ENCODE measurements around the gene SYT8. TPM values are rescaled to one million over a fixed set of nuclear protein-coding genes. Genes with fewer than 3 reads are reported as not detected.

SYT8 gene, protein sequence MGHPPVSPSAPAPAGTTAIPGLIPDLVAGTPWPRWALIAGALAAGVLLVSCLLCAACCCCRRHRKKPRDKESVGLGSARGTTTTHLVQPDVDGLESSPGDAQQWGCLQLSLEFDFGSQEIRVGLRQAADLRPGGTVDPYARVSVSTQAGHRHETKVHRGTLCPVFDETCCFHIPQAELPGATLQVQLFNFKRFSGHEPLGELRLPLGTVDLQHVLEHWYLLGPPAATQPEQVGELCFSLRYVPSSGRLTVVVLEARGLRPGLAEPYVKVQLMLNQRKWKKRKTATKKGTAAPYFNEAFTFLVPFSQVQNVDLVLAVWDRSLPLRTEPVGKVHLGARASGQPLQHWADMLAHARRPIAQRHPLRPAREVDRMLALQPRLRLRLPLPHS
- not detected in 2 replicates for polyA plus RNA-seq (2012; rRNA removed)
- polyA plus RNA-seq (2012; cell fraction: cytosol; rRNA removed): not detected in 2 replicates
- 0.13 and 0.15 TPM in 2 replicates for polyA plus RNA-seq (2012; cell fraction: nucleus; rRNA removed)

DNA sequence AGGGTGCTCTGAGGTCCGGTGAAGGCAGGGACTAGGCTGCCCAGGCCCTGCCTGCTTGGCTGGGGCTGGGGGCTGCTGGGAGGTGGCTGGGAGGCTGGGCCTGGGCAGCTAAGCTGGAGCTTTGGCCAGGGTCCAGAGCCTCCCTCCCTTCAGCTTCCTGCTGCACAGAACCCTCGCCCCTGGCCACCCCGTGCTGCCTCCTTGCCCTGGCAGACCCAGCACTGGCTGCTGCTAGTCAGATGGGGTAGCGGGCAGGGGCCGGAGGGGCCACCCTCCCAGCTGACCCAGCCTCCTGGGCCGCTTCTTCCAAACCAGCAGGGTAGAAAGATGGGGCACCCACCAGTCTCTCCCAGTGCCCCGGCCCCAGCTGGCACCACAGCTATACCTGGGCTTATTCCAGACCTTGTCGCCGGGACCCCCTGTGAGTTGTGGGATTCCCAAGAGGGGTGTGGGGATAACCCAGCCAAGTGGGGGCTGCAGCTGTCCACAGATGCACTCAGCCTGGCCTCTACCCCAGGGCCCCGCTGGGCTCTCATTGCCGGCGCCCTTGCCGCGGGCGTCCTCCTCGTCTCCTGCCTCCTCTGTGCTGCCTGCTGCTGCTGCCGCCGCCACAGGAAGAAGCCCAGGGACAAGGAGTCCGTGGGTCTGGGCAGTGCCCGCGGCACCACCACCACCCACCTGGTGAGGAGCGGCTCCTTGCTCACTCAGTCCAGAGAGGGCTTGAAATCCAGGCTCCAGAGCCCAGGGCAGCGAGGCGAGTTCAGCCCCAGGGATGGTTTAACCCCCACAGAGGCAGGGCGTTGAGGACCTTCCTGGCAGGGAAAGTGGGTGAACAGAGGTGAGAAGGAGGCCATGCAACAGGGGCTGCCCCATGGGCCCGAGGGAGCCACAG lies at the start of gene SYT8:
Gene SYT8, plus strand, starts transcription at position 212 of the 892 bp plus-strand sequence. Its CDS starts 116 bp downstream, at position 328.
- H3K36me3 ChIP-seq (replicated peaks in 1 of 2; ENCODE audit: control insufficient read depth in 1 of 2, insufficient read depth in 2 of 2, low read length in 1 of 2): no peaks in the 10 kb centered on the region
- no peaks in the 10 kb centered on the region for H4K20me1 ChIP-seq (ENCODE audit: insufficient read depth)
- H3K9me2 ChIP-seq: no peaks in the 10 kb centered on the region
- no peak within 1 kb of the TSS for H3K9ac ChIP-seq
- H3K27ac ChIP-seq (ENCODE audit: low read depth in 2 of 2, low read length in 1 of 2): peak within 1 kb of the TSS in 1 of 2 experiments; percentile 44; a peak in 1 of 4 replicates
- no peak within 1 kb of the TSS for H3K4me2 ChIP-seq
- no peaks in the 10 kb centered on the region for H3K27me3 ChIP-seq (ENCODE audit: insufficient read depth)
- WGBS (ENCODE audit: low lambda C conversion rate): 84% methylated on average over 9 of the region's 26 CpGs
- H3K4me1 ChIP-seq (ENCODE audit: control insufficient read depth in 1 of 2, insufficient read depth in 2 of 2, low read depth in 1 of 2, low read length in 1 of 2): peaks cover 0 to 56% of the 10 kb centered on the region in 2 experiments; a peak in 1 of 4 replicates
- no peaks in the 10 kb centered on the region for H3F3A ChIP-seq (replicated peaks; ENCODE audit: insufficient read depth)
- no peak within 1 kb of the TSS for H3K4me3 ChIP-seq (ENCODE audit: low read depth in 2 of 2, low read length in 1 of 2)
- peak; percentile 72 for DNase-seq
- no peak for TF ChIP-seq TCF12 (IDR thresholded peaks at IDR 0.05)
- TF ChIP-seq EP300 (IDR thresholded peaks at IDR 0.05; ENCODE audit: borderline replicate concordance in 1 of 2, low read depth in 1 of 2, low read length in 1 of 2): no peak
- TF ChIP-seq ELF1 (IDR thresholded peaks at IDR 0.05): no peak
- no peak for TF ChIP-seq MAX (IDR thresholded peaks at IDR 0.05; ENCODE audit: low read depth)
- ChIA-PET POLR2A (interaction anchor here (0.6 to 1.7 kb wide), 4 partner anchors 13 to 141 kb away, joined by 3 to 8 read pairs (median 4); no protein-coding TSS in a partner anchor), CTCF (interaction anchor here (0.7 to 20.8 kb wide), 22 partner anchors 11 to 315 kb away, joined by 3 to 585 read pairs (median 10); partner anchors contain the start of genes IGF2 and KRTAP5-6)
- H2AFZ ChIP-seq (ENCODE audit: low read depth): no peak within 1 kb of the TSS
- no peaks in the 10 kb centered on the region for H3K79me2 ChIP-seq (ENCODE audit: insufficient read depth)
- H3K9me3 ChIP-seq: no peaks in the 10 kb centered on the region

- Histone ChIP-seq H4K20me1 (ENCODE audit: insufficient read depth) (no peaks in the 10 kb centered on the region), H3K4me2 (no peak overlapping the region), H3F3A (replicated peaks; ENCODE audit: insufficient read depth) (no peaks in the 10 kb centered on the region), H3K79me2 (ENCODE audit: insufficient read depth) (no peaks in the 10 kb centered on the region), H2AFZ (ENCODE audit: low read depth) (no peak overlapping the region), H3K9me3 (no peaks in the 10 kb centered on the region), H3K9me2 (no peaks in the 10 kb centered on the region), H3K36me3 (replicated peaks in 1 of 2; ENCODE audit: control insufficient read depth in 1 of 2, insufficient read depth in 2 of 2, low read length in 1 of 2) (no peaks in the 10 kb centered on the region), H3K27me3 (ENCODE audit: insufficient read depth) (no peaks in the 10 kb centered on the region; the same call in 1 of the 2 replicates), H3K4me1 (ENCODE audit: control insufficient read depth in 1 of 2, insufficient read depth in 2 of 2, low read depth in 1 of 2, low read length in 1 of 2) (peaks cover 0 to 7% of the 10 kb centered on the region in 2 experiments; a peak in 1 of 4 replicates), H3K9ac (no peak overlapping the region), H3K4me3 (ENCODE audit: low read depth in 2 of 2, low read length in 1 of 2) (no peak overlapping the region), H3K27ac (ENCODE audit: low read depth in 2 of 2, low read length in 1 of 2) (no peak overlapping the region)
- ChIA-PET CTCF (interaction anchor here (0.7 to 1.1 kb wide), 2 partner anchors 92 kb away, joined by 3 read pairs; no protein-coding TSS in a partner anchor), POLR2A (no interaction called here)
- TF ChIP-seq EP300 (IDR thresholded peaks at IDR 0.05; ENCODE audit: borderline replicate concordance in 1 of 2, low read depth in 1 of 2, low read length in 1 of 2) (no peak), POLR2AphosphoS5 (IDR thresholded peaks at IDR 0.05; ENCODE audit: low read depth, low read length) (no peak)
- TF ChIP-seq, protein P1, sequence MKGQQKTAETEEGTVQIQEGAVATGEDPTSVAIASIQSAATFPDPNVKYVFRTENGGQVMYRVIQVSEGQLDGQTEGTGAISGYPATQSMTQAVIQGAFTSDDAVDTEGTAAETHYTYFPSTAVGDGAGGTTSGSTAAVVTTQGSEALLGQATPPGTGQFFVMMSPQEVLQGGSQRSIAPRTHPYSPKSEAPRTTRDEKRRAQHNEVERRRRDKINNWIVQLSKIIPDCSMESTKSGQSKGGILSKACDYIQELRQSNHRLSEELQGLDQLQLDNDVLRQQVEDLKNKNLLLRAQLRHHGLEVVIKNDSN (IDR thresholded peaks at IDR 0.05; ENCODE audit: borderline replicate concordance, low read depth): no peak
- TF ChIP-seq, protein P2, sequence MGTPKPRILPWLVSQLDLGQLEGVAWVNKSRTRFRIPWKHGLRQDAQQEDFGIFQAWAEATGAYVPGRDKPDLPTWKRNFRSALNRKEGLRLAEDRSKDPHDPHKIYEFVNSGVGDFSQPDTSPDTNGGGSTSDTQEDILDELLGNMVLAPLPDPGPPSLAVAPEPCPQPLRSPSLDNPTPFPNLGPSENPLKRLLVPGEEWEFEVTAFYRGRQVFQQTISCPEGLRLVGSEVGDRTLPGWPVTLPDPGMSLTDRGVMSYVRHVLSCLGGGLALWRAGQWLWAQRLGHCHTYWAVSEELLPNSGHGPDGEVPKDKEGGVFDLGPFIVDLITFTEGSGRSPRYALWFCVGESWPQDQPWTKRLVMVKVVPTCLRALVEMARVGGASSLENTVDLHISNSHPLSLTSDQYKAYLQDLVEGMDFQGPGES (IDR thresholded peaks at IDR 0.05; ENCODE audit: low read depth, low read length): no peak
- WGBS (ENCODE audit: low lambda C conversion rate): 70% methylated on average over 21 of the region's 21 CpGs
- no peak for DNase-seq
Observed at GRCh38 chr11:1785749-1786413, 48.9 kb upstream of the SYT8 start.
